GM20000 (cell line): ENCODE data around the gene SF3A2.

Source experiments
- DNase-seq: peaks from one replicate; pipeline ENCODE4 v3.0.0; 2012; ENCODE audit warnings: low spot score
- TF ChIP-seq, protein P1 (sequence below): IDR thresholded peaks from 2 replicates; pipeline ENCODE4 v1.5.1; 2012; ENCODE audit warnings: mild to moderate bottlenecking, control low read depth; ENCODE audit errors: extremely low read depth, missing control alignments

Gene SF3A2

DNA sequence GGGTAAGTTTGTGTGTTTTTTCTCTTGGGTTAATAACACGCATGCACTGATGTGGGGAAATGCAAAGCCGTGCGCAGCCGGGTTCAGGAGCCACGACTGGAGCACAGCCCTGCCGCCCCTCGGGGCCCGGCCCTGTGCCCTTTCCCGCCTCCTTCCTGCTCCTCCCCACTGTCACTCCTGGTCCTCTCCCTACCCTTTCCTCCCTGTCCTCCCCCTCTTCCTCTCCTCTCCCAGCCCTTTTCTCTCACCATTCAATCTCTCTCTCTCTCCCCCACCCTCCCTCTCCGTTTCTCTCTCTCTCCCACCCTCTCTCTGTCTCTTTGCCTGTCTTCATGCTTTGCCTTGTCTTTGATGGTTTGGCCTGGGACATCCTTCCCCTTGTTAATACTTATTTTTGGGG lies 27.6 kb upstream of the SF3A2 start:
- no peak for DNase-seq
- TF ChIP-seq, protein P1, sequence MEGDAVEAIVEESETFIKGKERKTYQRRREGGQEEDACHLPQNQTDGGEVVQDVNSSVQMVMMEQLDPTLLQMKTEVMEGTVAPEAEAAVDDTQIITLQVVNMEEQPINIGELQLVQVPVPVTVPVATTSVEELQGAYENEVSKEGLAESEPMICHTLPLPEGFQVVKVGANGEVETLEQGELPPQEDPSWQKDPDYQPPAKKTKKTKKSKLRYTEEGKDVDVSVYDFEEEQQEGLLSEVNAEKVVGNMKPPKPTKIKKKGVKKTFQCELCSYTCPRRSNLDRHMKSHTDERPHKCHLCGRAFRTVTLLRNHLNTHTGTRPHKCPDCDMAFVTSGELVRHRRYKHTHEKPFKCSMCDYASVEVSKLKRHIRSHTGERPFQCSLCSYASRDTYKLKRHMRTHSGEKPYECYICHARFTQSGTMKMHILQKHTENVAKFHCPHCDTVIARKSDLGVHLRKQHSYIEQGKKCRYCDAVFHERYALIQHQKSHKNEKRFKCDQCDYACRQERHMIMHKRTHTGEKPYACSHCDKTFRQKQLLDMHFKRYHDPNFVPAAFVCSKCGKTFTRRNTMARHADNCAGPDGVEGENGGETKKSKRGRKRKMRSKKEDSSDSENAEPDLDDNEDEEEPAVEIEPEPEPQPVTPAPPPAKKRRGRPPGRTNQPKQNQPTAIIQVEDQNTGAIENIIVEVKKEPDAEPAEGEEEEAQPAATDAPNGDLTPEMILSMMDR = no peak

DNA sequence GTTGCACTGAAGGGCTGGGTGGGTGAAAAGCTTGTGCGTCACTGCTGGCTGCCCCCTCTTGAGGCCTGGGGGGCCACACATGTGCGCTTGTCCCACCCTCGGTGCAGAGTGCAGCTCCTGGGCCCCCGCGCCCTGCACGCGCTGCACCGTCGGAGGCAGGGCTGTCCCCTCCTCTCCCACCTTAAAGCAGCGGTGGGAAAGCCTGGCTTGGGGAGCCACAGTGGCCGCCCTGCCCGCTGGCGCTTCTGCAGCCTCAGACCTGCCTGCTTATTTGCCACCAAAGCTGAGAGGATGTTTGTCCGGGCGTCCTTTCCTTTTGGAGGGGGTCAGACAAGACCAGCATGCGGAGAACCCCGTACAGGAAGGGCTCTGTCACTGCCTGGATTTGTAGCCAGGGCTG lies 27.2 kb upstream of the SF3A2 start:
- TF ChIP-seq, protein P1 = no peak
- no peak for DNase-seq

DNA sequence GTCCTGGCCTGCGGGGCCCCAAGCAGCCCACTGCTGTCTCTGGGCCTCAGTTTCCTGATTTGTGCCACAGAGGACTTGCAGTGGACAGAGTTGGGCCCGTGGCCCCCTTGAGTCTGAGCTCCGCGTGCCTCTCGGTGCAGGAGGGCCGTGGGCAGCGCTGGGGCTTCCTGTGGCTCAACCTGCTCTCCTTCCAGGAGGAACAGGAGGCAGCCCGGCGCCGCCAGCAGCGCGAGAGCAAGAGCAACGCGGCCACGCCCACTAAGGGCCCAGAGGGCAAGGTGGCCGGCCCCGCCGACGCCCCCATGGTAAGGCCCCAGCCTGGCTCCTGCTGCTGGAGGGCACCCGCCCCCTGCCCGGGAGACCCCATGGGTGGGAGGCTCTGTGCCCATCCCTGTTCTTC lies 26.4 kb upstream of the SF3A2 start:
- TF ChIP-seq, protein P1 = no peak
- DNase-seq = no peak

DNA sequence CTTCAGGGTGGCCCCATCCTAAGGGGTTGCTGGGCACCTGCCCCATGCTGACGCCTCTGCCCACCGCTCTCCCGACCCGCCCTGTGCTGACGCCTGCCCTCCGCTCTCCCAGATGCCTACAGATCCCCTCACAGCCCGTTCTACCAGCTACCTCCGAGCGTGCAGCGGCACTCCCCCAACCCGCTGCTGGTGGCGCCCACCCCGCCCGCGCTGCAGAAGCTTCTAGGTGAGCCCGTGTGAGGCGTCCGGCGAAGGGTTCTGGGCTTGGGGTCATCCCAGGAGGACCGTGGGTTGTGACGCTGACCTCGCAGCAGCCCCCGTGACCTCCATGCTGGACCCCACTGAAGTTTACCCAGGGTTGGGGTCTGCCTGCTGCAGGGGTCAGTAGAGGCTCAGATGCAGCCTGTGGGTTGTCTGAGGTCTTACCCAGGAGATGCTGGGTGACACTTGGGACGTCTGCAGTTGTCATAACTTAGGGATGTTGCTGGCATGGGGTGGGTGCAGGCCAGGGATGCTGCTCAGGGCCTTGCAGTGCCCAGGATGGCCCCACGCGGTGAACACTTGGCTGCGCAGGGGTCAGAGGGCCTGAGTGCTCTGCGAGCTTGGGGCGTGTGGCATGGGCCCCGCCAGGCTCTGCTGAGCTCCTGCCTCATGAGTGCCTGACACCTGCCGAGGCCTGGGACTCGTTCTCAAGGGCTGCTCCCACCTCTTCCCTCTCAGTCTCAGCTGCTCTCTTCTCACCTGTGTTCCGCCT lies 25.5 kb upstream of the SF3A2 start:
- TF ChIP-seq, protein P1 = no peak
- no peak for DNase-seq

DNA sequence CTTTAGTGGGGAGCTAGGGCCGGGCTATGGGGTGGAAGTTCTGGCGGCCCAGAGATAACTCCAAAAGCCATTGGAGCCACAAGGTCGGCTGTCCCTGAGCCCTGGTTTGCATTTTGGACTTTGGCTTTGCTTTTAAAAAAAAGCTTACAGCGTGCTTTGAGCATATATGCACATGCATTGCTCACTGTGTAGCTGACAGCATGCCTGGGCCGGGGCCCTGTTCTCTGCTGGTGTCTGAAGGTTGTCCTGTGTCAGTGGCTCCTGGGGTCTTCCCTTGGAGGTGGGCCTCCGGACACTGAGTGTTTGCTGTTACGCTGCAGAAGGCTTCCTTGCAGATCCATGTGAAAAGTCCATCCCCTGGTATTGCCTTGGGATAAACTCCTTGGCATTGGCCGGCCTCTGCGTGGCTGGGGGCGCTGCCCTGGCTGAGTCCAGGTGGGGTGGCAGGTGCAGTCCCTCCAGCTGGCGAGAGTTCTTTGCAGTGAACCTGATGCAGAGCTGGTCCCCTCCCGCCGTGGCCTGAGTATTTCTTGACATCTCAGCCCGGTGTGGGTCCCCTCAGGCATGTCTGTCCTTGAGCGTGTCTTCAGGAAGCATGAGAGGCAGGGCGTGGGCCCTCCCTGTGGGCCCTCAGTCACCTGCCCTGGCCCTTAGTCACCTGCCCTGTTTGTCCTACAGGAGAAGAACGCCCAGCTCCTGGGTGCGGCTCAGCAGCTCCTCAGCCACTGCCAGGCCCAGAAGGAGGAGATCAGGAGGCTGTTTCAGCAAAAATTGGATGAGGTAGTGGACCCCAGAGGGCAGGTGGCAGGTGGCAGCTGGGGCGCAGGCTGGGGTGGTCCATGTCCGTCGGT lies 23.5 kb upstream of the SF3A2 start:
- DNase-seq = no peak
- TF ChIP-seq, protein P1 = no peak

DNA sequence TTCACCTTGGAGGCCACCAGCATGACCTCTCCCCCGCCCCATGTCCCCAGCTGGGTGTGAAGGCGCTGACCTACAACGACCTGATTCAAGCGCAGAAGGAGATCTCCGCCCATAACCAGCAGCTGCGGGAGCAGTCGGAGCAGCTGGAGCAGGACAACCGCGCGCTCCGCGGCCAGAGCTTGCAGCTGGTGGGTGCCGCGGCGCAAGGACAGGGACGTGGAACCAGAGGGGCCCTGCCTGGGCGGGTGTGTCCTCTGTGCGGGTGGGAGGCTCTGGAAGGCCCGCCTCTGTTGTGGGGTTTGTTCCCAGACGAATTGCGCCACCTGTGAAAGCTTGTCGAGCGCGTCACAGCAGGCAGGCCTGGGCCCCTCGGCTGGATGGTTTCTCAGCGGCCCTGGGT lies 22.8 kb upstream of the SF3A2 start:
- no peak for DNase-seq
- TF ChIP-seq, protein P1 = no peak

DNA sequence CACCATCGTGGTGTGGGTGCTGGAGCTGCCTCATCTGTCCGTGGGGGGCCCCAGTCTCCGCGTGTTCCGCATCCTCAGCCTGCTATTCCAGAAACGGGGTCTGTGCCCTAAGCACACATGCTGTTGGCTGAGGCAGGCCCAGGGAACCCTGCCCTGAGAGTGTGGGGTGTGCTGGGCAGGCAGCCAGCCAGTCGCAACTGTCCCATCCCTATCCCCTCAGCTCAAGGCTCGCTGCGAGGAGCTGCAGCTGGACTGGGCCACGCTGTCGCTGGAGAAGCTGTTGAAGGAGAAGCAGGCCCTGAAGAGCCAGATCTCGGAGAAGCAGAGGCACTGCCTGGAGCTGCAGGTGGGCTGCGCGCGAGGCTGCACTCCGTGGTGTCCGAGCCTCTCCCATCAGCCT lies 22.4 kb upstream of the SF3A2 start:
- TF ChIP-seq, protein P1 = no peak
- no peak for DNase-seq
